ENCODE measurements around the gene KIAA0930. TPM values are rescaled to one million over a fixed set of nuclear protein-coding genes. Genes with fewer than 3 reads are reported as not detected.
A peak's percentile ranks its signal among the peaks of the same experiment; 100 is the strongest.

Gene KIAA0930
- total RNA-seq, 3 donors from 2014 or later (not counting 1 experiment from before 2014, with no cell fraction given): 32.6 to 39.1 (median 38.4) TPM

DNA sequence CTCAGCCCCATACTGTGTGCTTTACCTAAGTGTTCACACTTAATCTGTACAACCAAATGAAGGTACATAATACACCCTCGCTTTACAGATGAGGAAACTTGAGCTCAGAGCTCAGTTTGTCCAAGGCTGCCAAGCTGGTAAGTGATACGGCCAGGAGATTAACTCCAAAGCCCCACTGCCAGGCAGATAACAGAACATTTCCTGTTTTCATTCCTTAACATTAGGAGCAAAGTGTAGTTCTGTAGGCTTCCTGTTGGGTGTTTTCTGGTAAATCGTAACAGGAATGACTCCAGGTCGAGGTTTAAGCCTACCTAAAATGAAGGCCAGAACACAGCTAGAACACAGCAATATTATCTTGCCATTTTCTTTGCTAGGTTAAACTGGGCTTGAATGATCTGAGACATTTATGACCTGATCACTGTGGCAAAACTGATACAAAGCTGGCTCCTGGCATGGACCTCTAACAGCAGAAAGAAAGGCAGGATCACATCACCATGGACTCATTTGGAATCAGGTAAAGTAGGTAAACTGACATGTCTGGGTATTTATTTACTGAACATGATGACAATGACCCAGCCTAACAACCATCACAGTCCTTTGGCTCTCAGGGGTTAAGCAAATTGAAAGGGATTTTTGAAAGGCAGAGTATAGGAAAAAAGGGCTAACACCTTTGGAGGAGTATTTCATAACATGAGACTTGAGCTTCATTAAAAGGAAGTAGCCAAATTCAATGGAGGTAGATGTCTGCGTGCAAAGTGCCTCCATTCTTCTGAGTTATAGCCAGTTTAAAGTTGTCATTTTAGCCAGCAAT, 80.8 kb downstream of the KIAA0930 start:
- WGBS (ENCODE audit: insufficient coverage): 56% methylated on average over 5 of the region's 5 CpGs
- no peak overlapping the region for H3K4me3 ChIP-seq (ENCODE audit: low read length)
- Mint-ChIP-seq H3K27ac (peak overlapping the region in 1 of 2 donors; percentile 58), H3K36me3 (no peaks in the 10 kb centered on the region), H3K4me1 (peaks cover 28 to 30% of the 10 kb centered on the region in 2 donors), H3K4me3 (no peak overlapping the region), H3K9me3 (no peaks in the 10 kb centered on the region), H3K27me3 (ENCODE audit: low read depth in 2 of 2) (no peaks in the 10 kb centered on the region)
- intact Hi-C loops (cut with micrococcal nuclease): loop anchor here (10.0 kb wide), 1 partner anchor 75 kb away; no protein-coding TSS in a partner anchor
- DNase-seq (no peak), ATAC-seq (no peak)
- peaks cover 8% of the 10 kb centered on the region for H3K36me3 ChIP-seq (ENCODE audit: control insufficient read depth, insufficient read depth, low read length)
- no peak overlapping the region for H3K27ac ChIP-seq (ENCODE audit: low read length)
- no peaks in the 10 kb centered on the region for H3K9me3 ChIP-seq (ENCODE audit: control insufficient read depth, insufficient read depth, low read length)
- no peaks in the 10 kb centered on the region for H3K27me3 ChIP-seq (ENCODE audit: control insufficient read depth, insufficient read depth, low read length)
- H3K4me1 ChIP-seq (ENCODE audit: control insufficient read depth, insufficient read depth, low read length): peaks cover 24% of the 10 kb centered on the region
- no peak for TF ChIP-seq CTCF (IDR thresholded peaks at IDR 0.05)

- peaks cover 8% of the 10 kb centered on the region for H3K36me3 ChIP-seq (ENCODE audit: control insufficient read depth, insufficient read depth, low read length)
- H3K27ac Mint-ChIP-seq: no peak overlapping the region
- no peaks in the 10 kb centered on the region for H3K36me3 Mint-ChIP-seq
- WGBS (ENCODE audit: insufficient coverage): 85% methylated on average over 2 of the region's 3 CpGs
- no peak overlapping the region for H3K4me3 ChIP-seq (ENCODE audit: low read length)
- intact Hi-C loops (cut with micrococcal nuclease): no loop called here
- no peaks in the 10 kb centered on the region for H3K27me3 ChIP-seq (ENCODE audit: control insufficient read depth, insufficient read depth, low read length)
- TF ChIP-seq CTCF (IDR thresholded peaks at IDR 0.05): no peak
- DNase-seq: no peak
- no peak overlapping the region for H3K4me3 Mint-ChIP-seq
- H3K9me3 Mint-ChIP-seq: no peaks in the 10 kb centered on the region
- no peak for ATAC-seq
- no peaks in the 10 kb centered on the region for H3K9me3 ChIP-seq (ENCODE audit: control insufficient read depth, insufficient read depth, low read length)
- H3K4me1 Mint-ChIP-seq: peaks cover 22% of the 10 kb centered on the region in 2 donors
- H3K27ac ChIP-seq (ENCODE audit: low read length): no peak overlapping the region
- H3K27me3 Mint-ChIP-seq (ENCODE audit: low read depth in 2 of 2): no peaks in the 10 kb centered on the region
- peaks cover 15% of the 10 kb centered on the region for H3K4me1 ChIP-seq (ENCODE audit: control insufficient read depth, insufficient read depth, low read length)
Measured at GRCh38 chr22:45157907-45158306, 82.8 kb downstream of the KIAA0930 start.

DNA sequence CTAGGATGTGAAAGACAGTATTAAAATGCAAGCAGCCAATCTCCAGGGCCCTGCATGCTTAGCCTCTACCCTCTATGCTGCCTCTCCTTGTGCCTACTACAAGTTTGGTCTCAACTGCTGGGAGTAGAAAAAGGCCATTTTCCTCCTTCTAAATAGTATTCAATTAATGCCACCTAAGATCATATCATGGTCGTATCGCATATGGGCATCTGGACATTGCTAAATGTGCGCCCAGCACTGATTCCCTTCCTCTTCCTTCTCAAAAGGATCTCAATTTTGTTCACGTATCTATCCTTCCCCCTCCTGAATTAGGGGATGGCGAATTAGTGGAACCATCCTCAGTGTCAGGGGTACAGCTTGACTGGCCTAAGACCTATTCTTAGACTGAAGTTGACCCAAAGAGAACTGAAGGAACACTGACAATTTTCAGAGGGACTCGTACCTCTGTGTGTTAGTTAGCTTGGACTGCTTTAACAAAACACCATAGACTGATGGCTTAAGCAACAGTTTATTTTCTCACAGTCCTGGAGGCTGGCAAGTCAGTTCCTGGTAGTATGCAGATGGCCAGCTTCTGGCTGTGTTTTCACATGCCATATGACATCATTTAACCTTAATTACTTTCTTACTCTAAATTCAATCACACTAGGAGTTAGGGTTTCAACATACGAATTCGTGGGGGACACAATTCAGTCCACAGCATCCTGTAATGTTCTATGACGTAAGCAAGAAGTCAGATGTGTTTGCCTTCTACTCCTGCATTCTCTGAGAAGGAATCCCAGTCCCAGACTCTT, 85.4 kb downstream of the KIAA0930 start:
- Mint-ChIP-seq H3K4me1 (peaks cover 13 to 20% of the 10 kb centered on the region in 2 donors), H3K27ac (no peak overlapping the region), H3K9me3 (no peaks in the 10 kb centered on the region), H3K4me3 (no peak overlapping the region), H3K36me3 (peaks cover 8% of the 10 kb centered on the region), H3K27me3 (ENCODE audit: low read depth in 2 of 2) (no peaks in the 10 kb centered on the region)
- intact Hi-C loops (cut with micrococcal nuclease): no loop called here
- WGBS (ENCODE audit: insufficient coverage): 89% methylated on average over 9 of the region's 9 CpGs
- ATAC-seq: no peak
- no peak for TF ChIP-seq CTCF (IDR thresholded peaks at IDR 0.05)
- H3K27ac ChIP-seq (ENCODE audit: low read length): no peak overlapping the region
- no peak overlapping the region for H3K4me3 ChIP-seq (ENCODE audit: low read length)
- no peaks in the 10 kb centered on the region for H3K9me3 ChIP-seq (ENCODE audit: control insufficient read depth, insufficient read depth, low read length)
- H3K4me1 ChIP-seq (ENCODE audit: control insufficient read depth, insufficient read depth, low read length): peaks cover 9% of the 10 kb centered on the region
- peaks cover 11% of the 10 kb centered on the region for H3K36me3 ChIP-seq (ENCODE audit: control insufficient read depth, insufficient read depth, low read length)
- no peak for DNase-seq
- no peaks in the 10 kb centered on the region for H3K27me3 ChIP-seq (ENCODE audit: control insufficient read depth, insufficient read depth, low read length)

Data from natural killer cell (primary cell).